Smooth muscle cell (in vitro differentiated cells): ENCODE results near the gene SPOCK1. TPM values are rescaled to one million over a fixed set of nuclear protein-coding genes. Genes with fewer than 3 reads are reported as not detected.

Source experiments
- DNase-seq: peaks from one replicate; lab custom pipeline; 2025; ENCODE audit not compliant: unreplicated experiment; lab: John Stamatoyannopoulos, UW
- H2AFZ ChIP-seq: fragments of 200-600 bp; sonication (generic); 2 replicates; pipeline ENCODE4 v1.6.0; 2016; ENCODE audit warnings: antibody characterized with exemption, low read depth, mild to moderate bottlenecking
- H3F3A ChIP-seq: fragments of 200-600 bp; sonication (generic); 2 replicates; pipeline ENCODE4 v1.6.0; 2017; ENCODE audit warnings: antibody characterized with exemption, low read depth
- H3K27ac ChIP-seq: fragments of 200-600 bp; sonication (generic); 2 replicates; pipeline ENCODE4 v1.5.1; 2016; ENCODE audit warnings: low read depth, mild to moderate bottlenecking
- H3K27me3 ChIP-seq: fragments of 200-600 bp; sonication (generic); 2 replicates; pipeline ENCODE4 v1.6.1; 2016; ENCODE audit warnings: low read depth, mild to moderate bottlenecking
- H3K36me3 ChIP-seq: fragments of 200-600 bp; sonication (generic); 2 replicates; pipeline ENCODE4 v1.5.1; 2016; ENCODE audit warnings: low read depth
- H3K4me1 ChIP-seq: fragments of 200-600 bp; sonication (generic); 2 replicates; pipeline ENCODE4 v1.5.1; 2016; ENCODE audit warnings: low read depth
- H3K4me2 ChIP-seq: fragments of 200-600 bp; sonication (generic); 2 replicates; pipeline ENCODE4 v1.6.0; 2016; ENCODE audit warnings: mild to moderate bottlenecking
- H3K4me3 ChIP-seq: fragments of 200-600 bp; sonication (generic); 2 replicates; pipeline ENCODE4 v1.5.1; 2016; ENCODE audit warnings: mild to moderate bottlenecking
- H3K79me2 ChIP-seq: fragments of 200-600 bp; sonication (generic); 2 replicates; pipeline ENCODE4 v1.6.0; 2016; ENCODE audit warnings: low read depth, mild to moderate bottlenecking
- H3K9ac ChIP-seq: fragments of 200-600 bp; sonication (generic); 2 replicates; pipeline ENCODE4 v1.6.0; 2016; ENCODE audit warnings: low read depth
- H3K9me3 ChIP-seq: fragments of 200-600 bp; sonication (generic); replicated peaks from 2 replicates; pipeline ENCODE4 v1.5.1; 2016; ENCODE audit warnings: low read depth
- H4K20me1 ChIP-seq: fragments of 200-600 bp; sonication (generic); 2 replicates; pipeline ENCODE4 v1.6.0; 2016; ENCODE audit warnings: low read depth
- WGBS: methylation state at CpG from one replicate; pipeline ENCODE4 v1.1.7; 2016; ENCODE audit warnings: low lambda C conversion rate; 5-methylcytosine and 5-hydroxymethylcytosine counted together
- polyA plus RNA-seq: library from polyadenylated mRNA; unstranded; fragments of >200 nt; fragmentation: Nextera tagmentation; extraction: Ambion mirVana; gene quantifications from 2 replicates; pipeline ENCODE4 v1.2.1, GENCODE V29; 2016
- total RNA-seq: library from RNA; depleted of rRNA; stranded (reverse); fragments of >200 nt; gene quantifications from 2 replicates; pipeline ENCODE4 v1.2.3, GENCODE V29; 2014
- TF ChIP-seq, protein P1 (sequence below): fragments of 200-600 bp; sonication (generic); IDR thresholded peaks from 2 replicates; pipeline ENCODE4 v1.5.1; 2017; ENCODE audit warnings: borderline replicate concordance, mild to moderate bottlenecking, antibody characterized with exemption; ENCODE audit not compliant: insufficient read depth, poor library complexity, severe bottlenecking

Gene SPOCK1
- total and polyA plus RNA-seq, 2 experiments from 2014 or later: 56.2 to 80.0 TPM

DNA sequence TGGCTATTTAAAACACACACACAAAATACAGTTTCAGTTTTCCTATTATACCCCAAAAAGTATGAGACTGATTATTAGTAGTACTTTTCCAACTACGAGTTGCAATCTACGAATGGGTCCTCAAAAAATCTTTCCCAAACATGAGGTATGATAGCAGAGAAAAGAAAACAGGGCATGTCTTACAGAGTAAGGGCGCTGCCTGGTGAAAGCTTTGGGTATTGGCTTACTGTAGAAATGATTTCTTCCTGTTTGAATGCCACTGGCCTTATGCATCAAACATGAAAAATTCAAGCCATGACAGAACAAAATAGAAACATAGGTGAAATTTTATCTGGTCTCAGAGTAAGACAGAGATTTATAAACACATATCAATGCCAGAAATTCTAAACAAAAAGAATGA lies 448.0 kb downstream of the SPOCK1 start:
- TF ChIP-seq, protein P1, sequence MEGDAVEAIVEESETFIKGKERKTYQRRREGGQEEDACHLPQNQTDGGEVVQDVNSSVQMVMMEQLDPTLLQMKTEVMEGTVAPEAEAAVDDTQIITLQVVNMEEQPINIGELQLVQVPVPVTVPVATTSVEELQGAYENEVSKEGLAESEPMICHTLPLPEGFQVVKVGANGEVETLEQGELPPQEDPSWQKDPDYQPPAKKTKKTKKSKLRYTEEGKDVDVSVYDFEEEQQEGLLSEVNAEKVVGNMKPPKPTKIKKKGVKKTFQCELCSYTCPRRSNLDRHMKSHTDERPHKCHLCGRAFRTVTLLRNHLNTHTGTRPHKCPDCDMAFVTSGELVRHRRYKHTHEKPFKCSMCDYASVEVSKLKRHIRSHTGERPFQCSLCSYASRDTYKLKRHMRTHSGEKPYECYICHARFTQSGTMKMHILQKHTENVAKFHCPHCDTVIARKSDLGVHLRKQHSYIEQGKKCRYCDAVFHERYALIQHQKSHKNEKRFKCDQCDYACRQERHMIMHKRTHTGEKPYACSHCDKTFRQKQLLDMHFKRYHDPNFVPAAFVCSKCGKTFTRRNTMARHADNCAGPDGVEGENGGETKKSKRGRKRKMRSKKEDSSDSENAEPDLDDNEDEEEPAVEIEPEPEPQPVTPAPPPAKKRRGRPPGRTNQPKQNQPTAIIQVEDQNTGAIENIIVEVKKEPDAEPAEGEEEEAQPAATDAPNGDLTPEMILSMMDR: peak; percentile 17
- no peak overlapping the region for H3K9ac ChIP-seq
- H2AFZ ChIP-seq: no peak overlapping the region
- no peaks in the 10 kb centered on the region for H3K4me1 ChIP-seq
- no peak overlapping the region for H3K27ac ChIP-seq
- no peaks in the 10 kb centered on the region for H3F3A ChIP-seq
- 91% methylated on average over 3 of the region's 3 CpGs for WGBS
- no peaks in the 10 kb centered on the region for H3K36me3 ChIP-seq
- no peaks in the 10 kb centered on the region for H3K27me3 ChIP-seq
- no peaks in the 10 kb centered on the region for H3K79me2 ChIP-seq
- no peak overlapping the region for H3K4me3 ChIP-seq
- no peaks in the 10 kb centered on the region for H4K20me1 ChIP-seq
- H3K9me3 ChIP-seq: no peaks in the 10 kb centered on the region
- H3K4me2 ChIP-seq: no peak overlapping the region
- no peak for DNase-seq

DNA sequence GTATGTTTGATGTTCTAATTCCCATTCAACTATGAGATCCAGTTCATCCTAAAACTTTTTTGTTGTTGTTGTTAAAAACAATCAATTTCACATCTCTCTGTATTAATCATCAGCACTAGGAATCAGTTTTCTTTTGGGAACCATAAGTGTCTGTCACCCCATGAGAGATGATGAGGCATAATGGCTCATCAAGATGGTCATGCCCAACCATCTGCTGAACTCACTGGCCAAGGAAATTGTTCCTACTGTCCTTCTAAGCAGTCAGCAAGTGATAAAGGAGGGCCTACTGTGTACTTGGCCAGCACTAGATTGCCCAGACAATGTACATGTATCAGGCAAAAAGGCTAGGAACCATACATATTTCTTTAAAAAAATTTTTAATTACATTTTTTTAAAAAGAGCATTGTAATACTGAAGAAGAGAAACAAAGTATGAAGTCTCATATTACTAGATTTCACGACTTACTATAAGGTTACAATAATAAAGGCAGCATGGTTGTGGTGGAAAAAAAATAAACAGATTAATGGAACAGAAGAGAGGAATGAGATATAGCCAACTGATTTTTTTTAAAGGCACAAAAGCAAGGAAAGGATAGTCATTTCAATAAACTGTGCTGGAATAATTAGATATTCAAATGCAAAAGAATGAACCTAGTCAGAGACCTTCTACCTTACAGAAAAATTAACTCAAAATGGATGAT lies 458.3 kb downstream of the SPOCK1 start:
- 70% methylated on average over 1 of the region's 1 CpG for WGBS

DNA sequence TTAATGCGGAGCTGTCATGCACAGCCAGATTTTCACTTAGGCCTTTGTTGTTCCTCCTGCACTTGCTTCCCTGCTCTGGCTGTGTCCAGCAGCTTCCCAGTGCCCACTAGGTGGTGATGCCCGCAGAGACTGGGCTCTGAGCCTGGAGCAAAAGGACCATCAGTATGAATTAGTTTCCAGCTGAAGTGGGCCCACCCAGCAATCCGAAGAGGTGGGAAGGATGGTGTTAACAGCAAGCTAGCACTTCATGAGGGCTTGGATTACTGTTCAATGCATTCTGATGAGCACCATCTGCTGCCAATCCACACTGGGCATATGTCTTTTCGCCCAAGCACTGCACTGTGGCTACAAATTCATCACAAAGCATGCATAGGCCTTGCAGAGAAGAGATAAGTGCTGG lies 459.1 kb downstream of the SPOCK1 start:
- TF ChIP-seq, protein P1: no peak
- WGBS: 92% methylated on average over 4 of the region's 4 CpGs

More for the DNA sequence above, 458.3 kb downstream of the SPOCK1 start:
- TF ChIP-seq, protein P1: no peak
- Histone ChIP-seq H2AFZ (no peak overlapping the region), H4K20me1 (no peaks in the 10 kb centered on the region), H3K27ac (no peak overlapping the region), H3K9me3 (no peaks in the 10 kb centered on the region), H3K36me3 (no peaks in the 10 kb centered on the region), H3K4me2 (no peak overlapping the region), H3F3A (no peaks in the 10 kb centered on the region), H3K4me3 (no peak overlapping the region), H3K9ac (no peak overlapping the region), H3K27me3 (no peaks in the 10 kb centered on the region), H3K4me1 (no peaks in the 10 kb centered on the region), H3K79me2 (no peaks in the 10 kb centered on the region)
- DNase-seq: no peak

DNA sequence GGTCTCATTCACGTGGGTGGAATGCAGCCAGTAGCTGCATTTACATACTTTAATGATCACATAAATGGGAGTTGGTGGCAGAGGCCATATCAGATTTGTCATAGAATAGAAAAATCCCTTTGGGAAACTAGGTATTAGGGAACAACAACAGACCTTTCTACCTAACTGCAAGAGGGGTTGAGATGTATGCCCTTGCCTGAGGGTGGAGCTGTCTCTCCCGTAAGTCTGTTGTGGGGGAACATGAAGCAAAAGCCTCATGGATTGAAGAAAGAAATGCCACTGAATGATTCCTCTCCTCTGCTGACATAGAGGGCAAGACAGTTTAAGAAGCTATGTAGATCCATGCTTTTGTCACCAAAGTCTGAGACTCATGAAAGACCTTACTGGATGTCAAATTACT lies 461.3 kb downstream of the SPOCK1 start:
- H3K9ac ChIP-seq: no peak overlapping the region
- TF ChIP-seq, protein P1: no peak
- no peak overlapping the region for H3K27ac ChIP-seq
- H2AFZ ChIP-seq: no peak overlapping the region
- no peaks in the 10 kb centered on the region for H3K27me3 ChIP-seq
- H3K4me1 ChIP-seq: no peaks in the 10 kb centered on the region
- no peaks in the 10 kb centered on the region for H3K36me3 ChIP-seq
- no peak for DNase-seq
- WGBS: 62% methylated on average over 2 of the region's 2 CpGs
- no peaks in the 10 kb centered on the region for H4K20me1 ChIP-seq
- no peak overlapping the region for H3K4me3 ChIP-seq
- H3K79me2 ChIP-seq: no peaks in the 10 kb centered on the region
- no peaks in the 10 kb centered on the region for H3K9me3 ChIP-seq
- H3K4me2 ChIP-seq: no peak overlapping the region
- H3F3A ChIP-seq: no peaks in the 10 kb centered on the region

More for the DNA sequence above, 459.1 kb downstream of the SPOCK1 start:
- Histone ChIP-seq H3K4me3 (no peak overlapping the region), H3K36me3 (no peaks in the 10 kb centered on the region), H3K27me3 (no peaks in the 10 kb centered on the region), H3K79me2 (no peaks in the 10 kb centered on the region), H4K20me1 (no peaks in the 10 kb centered on the region), H3K27ac (no peak overlapping the region), H2AFZ (no peak overlapping the region), H3K9me3 (no peaks in the 10 kb centered on the region), H3K9ac (no peak overlapping the region), H3F3A (no peaks in the 10 kb centered on the region), H3K4me2 (no peak overlapping the region), H3K4me1 (no peaks in the 10 kb centered on the region)
- DNase-seq: no peak
